Measurements from ENCODE around the gene MEIS1.

MEIS1 gene

GRCh38 chr2:66506265-66506664 is 71.3 kb downstream of the MEIS1 start:
- DNase-seq: no peak

GRCh38 chr2:66507673-66508201 is 72.8 kb downstream of the MEIS1 start:
- DNase-seq: peak in 2 of 51 donors; percentile 11 to 12

- peak in 2 of 51 donors; percentile 13 to 25 for DNase-seq
Observed at GRCh38 chr2:66508484-66509071, 73.7 kb downstream of the MEIS1 start.

DNA sequence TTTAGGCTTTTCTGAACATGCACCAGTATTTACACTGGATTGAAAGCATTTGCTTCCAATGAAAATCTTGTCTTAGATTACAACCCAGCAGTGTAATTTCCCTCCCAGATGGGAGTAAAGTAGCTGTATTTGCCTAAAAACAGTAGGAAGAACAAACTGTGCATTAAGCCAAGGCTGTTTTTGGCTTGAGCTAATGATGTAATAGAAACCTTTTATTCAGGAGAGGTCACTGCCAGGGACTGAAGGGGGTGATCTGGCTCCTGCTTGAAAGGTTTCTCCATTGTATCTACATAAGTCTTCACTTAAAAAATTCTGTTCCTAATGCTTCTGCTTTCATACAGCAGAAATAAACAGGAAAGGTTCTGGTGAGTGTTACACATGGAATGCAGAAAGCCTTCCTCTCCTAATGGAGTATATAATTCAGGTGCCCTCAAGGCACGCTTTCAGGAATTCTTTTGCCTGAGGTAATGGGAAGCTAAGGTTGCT is 74.4 kb downstream of the MEIS1 start:
- DNase-seq: no peak

DNA sequence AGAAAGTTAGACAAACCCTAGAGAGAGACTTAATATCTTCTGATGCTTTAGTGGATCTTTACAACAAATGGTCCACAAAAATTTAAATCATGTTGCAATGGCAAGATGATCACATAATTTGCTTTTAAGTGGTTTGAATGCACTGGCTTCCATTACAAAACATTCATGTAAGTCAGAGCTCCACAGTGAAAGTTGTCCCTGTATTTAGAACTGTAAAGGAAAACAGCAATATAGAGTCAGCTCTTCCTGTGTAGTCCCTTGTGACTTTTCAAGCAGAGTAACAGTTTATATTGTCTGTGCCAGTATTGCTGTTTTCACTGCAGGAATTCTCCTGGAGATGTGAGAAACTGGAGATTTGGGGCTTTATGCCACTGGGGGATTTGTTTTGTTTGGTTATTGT is 77.7 kb downstream of the MEIS1 start:
- DNase-seq: no peak

GRCh38 chr2:66515743-66516142 is 80.8 kb downstream of the MEIS1 start:
- no peak for DNase-seq

DNA sequence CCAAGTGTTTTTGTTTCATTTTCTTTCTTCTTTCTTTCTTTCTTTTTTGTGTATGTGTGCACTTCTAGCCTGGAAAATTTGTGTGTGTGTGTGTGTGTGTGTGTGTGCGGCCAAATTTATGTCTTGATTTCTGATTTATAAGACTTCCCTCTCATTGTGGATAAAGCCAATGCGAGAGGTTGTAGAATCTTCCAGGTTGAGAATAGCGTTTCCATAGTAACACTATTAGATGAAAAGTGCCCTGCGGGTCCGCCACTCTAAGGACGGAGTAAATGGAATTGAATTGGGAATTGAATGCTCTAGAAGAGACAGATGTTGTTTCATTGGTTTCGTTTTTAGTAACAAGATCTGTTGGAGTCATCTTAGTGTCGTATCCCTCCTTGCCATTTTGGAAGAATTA is 81.6 kb downstream of the MEIS1 start:
- DNase-seq: no peak

GRCh38 chr2:66517772-66518171 is 82.8 kb downstream of the MEIS1 start:
- DNase-seq: no peak

- no peak for DNase-seq
Observed at GRCh38 chr2:66519264-66519843, 84.4 kb downstream of the MEIS1 start.

GRCh38 chr2:66521291-66521922 is 86.5 kb downstream of the MEIS1 start:
- DNase-seq: no peak

- DNase-seq: no peak
Observed at GRCh38 chr2:66522611-66523376, 87.9 kb downstream of the MEIS1 start.

- no peak for DNase-seq
Observed at GRCh38 chr2:66523377-66523969, 88.5 kb downstream of the MEIS1 start.

GRCh38 chr2:66523990-66524389 is 89.1 kb downstream of the MEIS1 start:
- DNase-seq: no peak

DNA sequence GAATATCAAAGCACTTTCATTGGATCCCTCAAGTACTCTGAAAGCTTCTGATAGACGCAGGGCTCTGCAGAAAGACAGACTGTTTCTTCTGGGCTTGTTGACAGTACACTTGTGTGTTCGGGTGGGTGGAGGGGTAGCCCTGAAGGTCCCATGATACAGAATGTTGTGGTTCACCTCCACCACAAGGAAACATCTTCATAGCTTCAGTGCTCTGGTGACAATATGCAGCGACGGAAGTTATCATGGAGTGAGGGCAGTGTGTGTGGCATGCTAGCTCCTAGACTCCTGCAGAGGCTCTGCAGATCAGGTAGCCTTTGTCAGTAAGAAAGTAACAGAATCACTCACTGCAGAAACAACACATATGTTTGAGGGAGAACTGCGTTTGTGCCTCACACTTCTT is 90.7 kb downstream of the MEIS1 start:
- no peak for DNase-seq

DNA sequence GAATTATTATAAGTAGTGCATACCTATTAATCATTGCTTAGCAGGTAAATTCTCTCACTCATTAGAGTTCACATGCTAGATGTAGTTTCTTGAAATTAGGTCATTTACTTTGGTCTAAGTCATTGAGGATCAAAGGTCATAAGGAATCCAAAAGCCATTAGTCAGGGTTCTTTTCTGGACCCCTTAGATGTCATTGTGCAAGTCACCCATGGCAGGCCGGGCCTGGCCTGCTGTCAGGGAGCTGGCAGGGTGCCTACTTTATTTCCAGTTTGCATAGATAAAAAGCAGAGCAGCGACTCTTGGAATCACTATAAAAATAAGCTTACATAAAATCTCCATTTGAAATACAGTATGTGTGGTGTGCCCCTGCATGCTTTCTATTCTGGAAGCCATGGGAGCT is 91.3 kb downstream of the MEIS1 start:
- DNase-seq: no peak

- DNase-seq: no peak
Observed at GRCh38 chr2:66528974-66529724, 94.2 kb downstream of the MEIS1 start.

- DNase-seq: no peak
Observed at GRCh38 chr2:66530651-66531050, 95.7 kb downstream of the MEIS1 start.

DNA sequence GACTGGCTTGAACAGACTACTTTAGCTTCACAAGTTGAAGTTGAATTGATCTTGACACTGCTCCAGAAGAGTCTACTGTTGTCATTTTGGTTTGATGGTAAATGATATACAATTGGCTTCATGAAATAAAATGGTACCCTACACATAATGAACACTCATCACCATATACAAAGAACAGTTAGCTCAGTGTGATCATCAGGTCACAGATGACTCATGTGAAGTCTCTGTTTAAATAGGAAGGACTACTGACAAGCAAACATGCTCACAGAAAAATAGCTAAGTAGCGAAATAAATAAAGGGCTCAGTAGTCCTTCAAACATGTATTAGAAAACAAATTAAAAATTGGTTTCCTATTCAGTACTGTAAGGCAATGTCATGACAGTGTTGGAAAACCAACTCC is 96.2 kb downstream of the MEIS1 start:
- DNase-seq: no peak

GRCh38 chr2:66531567-66531966 is 96.6 kb downstream of the MEIS1 start:
- no peak for DNase-seq

DNA sequence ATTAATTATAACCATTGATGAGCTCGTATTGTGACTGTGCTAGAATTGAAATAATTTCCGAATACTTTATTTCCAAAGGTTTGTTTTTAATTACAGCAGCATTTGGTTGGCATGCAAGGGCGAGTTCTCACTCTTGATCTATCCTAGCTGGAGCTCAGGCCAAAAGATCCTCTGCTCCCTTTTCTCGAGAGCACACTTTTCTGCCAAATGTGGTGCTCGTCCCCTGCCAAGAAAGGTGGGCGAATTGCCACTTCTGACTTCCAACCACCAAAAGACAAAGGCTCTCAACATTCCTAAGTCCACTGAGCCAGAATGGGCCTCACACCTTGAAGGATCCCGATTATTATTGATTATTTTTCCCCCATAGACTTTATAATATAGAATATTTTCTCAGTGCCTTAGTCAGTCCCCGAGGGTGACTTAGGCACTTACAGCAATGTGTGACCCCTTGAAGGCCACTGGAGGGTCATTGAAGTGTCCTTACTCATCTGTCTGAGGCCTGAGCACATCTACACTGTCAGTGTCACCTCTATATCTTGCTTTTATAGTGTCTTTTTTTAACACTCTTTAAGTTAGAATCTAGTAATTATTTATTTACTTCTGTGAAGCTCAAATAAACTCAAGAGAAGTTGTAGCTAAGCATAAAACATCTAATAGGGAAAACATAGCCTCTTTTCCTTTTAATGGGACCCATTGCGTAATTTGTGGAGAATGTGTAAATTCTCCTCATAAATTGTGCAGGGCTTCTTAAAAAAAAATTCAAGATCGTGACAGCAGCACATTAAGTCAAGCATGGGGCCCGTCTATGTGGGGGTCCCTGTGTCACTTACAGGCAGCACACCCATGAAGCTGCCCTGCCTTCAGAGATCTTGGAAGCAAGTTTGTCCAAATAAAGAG is 98.3 kb downstream of the MEIS1 start:
- DNase-seq: peak in 7 of 51 donors; percentile 4 to 29 (median 15)

Data from hypothalamus (tissue), 51 donors.